A673 (cell line): ENCODE measurements around the gene FAM50B. TPM values are rescaled to one million over a fixed set of nuclear protein-coding genes. Genes with fewer than 3 reads are reported as not detected.

ENCODE experiments used
- BruUV-seq: library from RNA; stranded (reverse); fragments of 400-500 nt; replicated peaks from 2 replicates; lab custom pipeline; 2021; lab: Mats Ljungman, UMichigan
- CTCF ChIA-PET: fragments of 300-600 bp; sonication (Branson Sonifier 250); formaldehyde crosslinking; loops from one replicate; lab custom pipeline; 2022; ENCODE audit warnings: antibody characterized with exemption; lab: Charles Lee
- POLR2A ChIA-PET: fragments of 300-600 bp; sonication (Branson Sonifier 250); formaldehyde crosslinking; loops from one replicate; lab custom pipeline; 2022; ENCODE audit warnings: antibody characterized with exemption; ENCODE audit not compliant: low non-redundant PET; lab: Charles Lee
- DNase-seq: peaks from one replicate; pipeline ENCODE4 v3.0.0-alpha.2; 2015; ENCODE audit warnings: low spot score
- H3K27ac ChIP-seq: fragments of 200-600 bp; sonication (generic); 2 replicates; pipeline ENCODE4 v1.5.1; 2016; ENCODE audit warnings: mixed run types, low read depth, mild to moderate bottlenecking, mixed read lengths, antibody characterized with exemption, low read length; ENCODE audit not compliant: poor library complexity, severe bottlenecking
- H3K27me3 ChIP-seq: fragments of 200-600 bp; sonication (generic); replicated peaks from 2 replicates; pipeline ENCODE4 v1.6.1; 2017; ENCODE audit warnings: mixed run types, low read depth, mild to moderate bottlenecking, mixed read lengths, antibody characterized with exemption, low read length; ENCODE audit not compliant: insufficient read depth, poor library complexity
- H3K36me3 ChIP-seq: fragments of 200-600 bp; sonication (generic); 2 replicates; pipeline ENCODE4 v1.6.1; 2016; ENCODE audit warnings: mixed run types, mild to moderate bottlenecking, mixed read lengths, antibody characterized with exemption, low read length; ENCODE audit not compliant: insufficient read depth, poor library complexity, severe bottlenecking
- H3K4me1 ChIP-seq: fragments of 200-600 bp; sonication (generic); 2 replicates; pipeline ENCODE4 v1.6.1; 2017; ENCODE audit warnings: mixed run types, mild to moderate bottlenecking, mixed read lengths, antibody characterized with exemption, low read length; ENCODE audit not compliant: insufficient read depth, poor library complexity, severe bottlenecking
- H3K4me3 ChIP-seq: fragments of 200-600 bp; sonication (generic); 2 replicates; pipeline ENCODE4 v1.5.1; 2016; ENCODE audit warnings: low read depth, mixed run types, mild to moderate bottlenecking, mixed read lengths, low read length; ENCODE audit not compliant: poor library complexity, severe bottlenecking
- H3K9me3 ChIP-seq: fragments of 200-600 bp; sonication (generic); 2 replicates; pipeline ENCODE4 v1.6.1; 2016; ENCODE audit warnings: mixed run types, low read depth, mild to moderate bottlenecking, mixed read lengths, antibody characterized with exemption, low read length; ENCODE audit not compliant: poor library complexity, severe bottlenecking
- CTCF ChIP-seq: fragments of 300-800, 200-600 bp; sonication (generic); conservative IDR thresholded peaks from 2 replicates; pipeline ENCODE4 v1.5.1; 2017; ENCODE audit warnings: low read depth, mild to moderate bottlenecking, antibody characterized with exemption, low read length, moderate library complexity, mixed read lengths
- EZH2 ChIP-seq: fragments of 200-600 bp; sonication (generic); IDR thresholded peaks from 2 replicates; pipeline ENCODE4 v1.6.1; 2017; ENCODE audit warnings: borderline replicate concordance, low read depth, mild to moderate bottlenecking, mixed read lengths, antibody characterized with exemption, low read length; ENCODE audit not compliant: poor library complexity, severe bottlenecking
- intact Hi-C: fragments of 100-400 bp; cut with micrococcal nuclease; formaldehyde crosslinking; loops from one replicate; pipeline ENCODE4 v1.10.0; 2022; ENCODE audit not compliant: unreplicated experiment
- total RNA-seq: library from RNA; stranded (reverse); gene quantifications from 2 replicates; pipeline ENCODE4 v1.2.3, GENCODE V29; 2021

Gene FAM50B
- total RNA-seq, 1 experiment from 2014 or later, result 10.1 TPM

DNA sequence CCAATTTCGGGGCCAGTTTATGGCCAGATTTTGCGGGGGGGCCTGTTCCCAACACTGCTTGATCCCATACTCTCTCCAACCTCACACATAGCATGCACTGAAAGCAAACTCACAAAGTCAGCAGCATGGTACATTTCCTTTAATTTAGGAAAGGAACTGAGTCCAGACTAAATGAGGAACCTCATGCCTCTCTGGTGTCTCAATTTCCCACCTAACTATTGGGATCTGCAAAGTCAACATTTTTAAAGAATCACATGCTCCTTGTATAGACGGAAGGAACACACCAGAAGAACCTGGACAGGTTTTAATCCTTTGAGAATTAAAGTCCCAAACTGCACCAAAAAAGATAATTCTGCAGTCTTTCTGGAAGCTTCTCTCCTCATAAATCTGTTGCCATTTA is 33.3 kb downstream of the FAM50B start:
- BruUV-seq, result no TSS peak

DNA sequence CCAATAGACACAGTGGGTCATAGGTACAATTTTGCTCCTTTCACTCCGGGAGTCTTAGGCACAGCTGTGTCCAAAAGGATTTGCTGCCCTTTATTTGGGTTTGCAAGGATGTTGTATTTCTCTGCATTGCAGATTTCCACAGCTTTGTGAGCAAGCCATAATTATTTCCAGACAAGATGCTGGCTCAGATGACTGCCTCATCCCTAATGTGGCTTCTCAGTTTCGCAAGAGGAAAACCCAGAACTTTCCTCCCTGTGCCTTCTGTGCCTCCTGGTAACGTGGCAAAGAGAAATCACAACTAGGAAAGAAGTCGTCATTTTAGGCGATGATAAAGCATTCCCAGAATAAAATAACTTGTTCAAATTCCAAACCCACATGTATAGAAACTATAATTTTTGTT is 33.7 kb downstream of the FAM50B start:
- no TSS peak for BruUV-seq
- intact Hi-C loops, result no loop called here
- POLR2A ChIA-PET, result no interaction called here

More for the DNA sequence above, 33.3 kb downstream of the FAM50B start:
- POLR2A ChIA-PET, result no interaction called here
- TF ChIP-seq EZH2 (no peak), CTCF (no peak)
- Histone ChIP-seq H3K27ac (no peak overlapping the region), H3K27me3 (no peaks in the 10 kb centered on the region), H3K36me3 (no peaks in the 10 kb centered on the region), H3K4me3 (no peak overlapping the region), H3K9me3 (no peaks in the 10 kb centered on the region), H3K4me1 (peaks cover 11% of the 10 kb centered on the region)
- CTCF ChIA-PET, result no interaction called here
- intact Hi-C loops, result no loop called here
- DNase-seq, result no peak

DNA sequence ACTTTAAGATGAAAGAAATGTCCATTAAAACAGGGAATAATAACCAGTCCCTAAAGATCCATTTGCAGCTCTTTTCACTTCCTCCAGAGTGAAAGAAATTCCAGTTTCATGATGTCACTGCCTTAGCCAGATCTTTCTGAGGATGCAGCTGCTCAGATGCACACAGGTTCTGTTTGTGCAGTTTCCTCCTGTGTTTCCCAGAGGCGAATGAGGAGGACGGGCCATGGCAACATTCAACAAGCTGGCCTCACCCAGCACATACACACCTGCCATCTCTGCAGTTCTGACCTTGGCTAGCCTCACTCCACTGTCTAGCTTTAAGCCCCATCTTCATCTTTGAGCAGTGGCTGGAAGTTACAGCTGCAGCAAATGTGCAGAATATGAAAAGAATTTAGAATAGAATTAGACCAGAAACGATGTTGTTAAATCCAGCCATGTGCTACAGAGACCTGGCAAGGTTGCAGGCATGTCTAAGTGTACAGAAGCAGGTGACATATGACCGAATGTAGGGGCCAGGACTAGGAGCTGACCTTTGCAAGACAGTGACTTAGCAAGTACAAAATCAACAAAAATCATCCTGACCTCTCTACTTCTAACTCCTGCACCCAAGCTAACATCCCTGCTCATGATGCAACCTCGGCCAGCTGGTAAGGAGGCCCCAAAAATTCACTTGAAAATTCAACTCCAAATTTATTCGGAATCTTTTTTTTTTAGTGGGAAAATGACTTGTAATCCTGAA is 35.0 kb downstream of the FAM50B start:
- POLR2A ChIA-PET, result no interaction called here
- intact Hi-C loops, result no loop called here

More for the DNA sequence above, 33.7 kb downstream of the FAM50B start:
- DNase-seq, result peak; percentile 18
- Histone ChIP-seq H3K36me3 (no peaks in the 10 kb centered on the region), H3K27ac (no peak overlapping the region), H3K27me3 (no peaks in the 10 kb centered on the region), H3K4me1 (peaks cover 11% of the 10 kb centered on the region), H3K4me3 (no peak overlapping the region), H3K9me3 (no peaks in the 10 kb centered on the region)
- TF ChIP-seq CTCF (no peak), EZH2 (no peak)
- CTCF ChIA-PET, result no interaction called here

More for the DNA sequence above, 35.0 kb downstream of the FAM50B start:
- no peak for TF ChIP-seq EZH2
- TF ChIP-seq CTCF, result no peak
- H3K27ac ChIP-seq, result no peak overlapping the region
- peak; percentile 52 for DNase-seq
- H3K27me3 ChIP-seq, result no peaks in the 10 kb centered on the region
- CTCF ChIA-PET, result interaction anchor here (0.6 to 1.4 kb wide), 4 partner anchors 35 to 952 kb away, joined by 3 to 5 read pairs (median 4); partner anchors contain the start of gene FAM50B
- no peak overlapping the region for H3K4me3 ChIP-seq
- H3K36me3 ChIP-seq, result no peaks in the 10 kb centered on the region
- H3K4me1 ChIP-seq, result peaks cover 11% of the 10 kb centered on the region
- BruUV-seq, result no TSS peak
- H3K9me3 ChIP-seq, result no peaks in the 10 kb centered on the region
